Peyer's patch (tissue), 4 donors: ENCODE results near the gene CWF19L1.
"Not testable (repeated sequence)": the region's sequence is repeated elsewhere in the genome, so short reads cannot be mapped to it uniquely, and the experiment has no call there.

ENCODE experiments used
- POLR2A ChIP-seq, 2 donors: fragments of 450-650 bp; IDR thresholded peaks; one replicate each; pipeline ENCODE4 v1.5.1; 2017; ENCODE audit warnings: antibody characterized with exemption in 2 of 2, mild to moderate bottlenecking in 2 of 2, moderate library complexity in 2 of 2
- TF ChIP-seq, protein P1 (sequence below), 6 experiments: fragments of 450-650 bp in 4 of 6; fragments of 200-600 bp in 2 of 6; sonication (generic) in 1 of 6; IDR thresholded peaks; one replicate each; pipeline ENCODE4 v1.5.1; 2017 to 2019; ENCODE audit warnings: antibody characterized with exemption in 6 of 6, mild to moderate bottlenecking in 3 of 6, moderate library complexity in 1 of 6

- TF ChIP-seq, protein P1, sequence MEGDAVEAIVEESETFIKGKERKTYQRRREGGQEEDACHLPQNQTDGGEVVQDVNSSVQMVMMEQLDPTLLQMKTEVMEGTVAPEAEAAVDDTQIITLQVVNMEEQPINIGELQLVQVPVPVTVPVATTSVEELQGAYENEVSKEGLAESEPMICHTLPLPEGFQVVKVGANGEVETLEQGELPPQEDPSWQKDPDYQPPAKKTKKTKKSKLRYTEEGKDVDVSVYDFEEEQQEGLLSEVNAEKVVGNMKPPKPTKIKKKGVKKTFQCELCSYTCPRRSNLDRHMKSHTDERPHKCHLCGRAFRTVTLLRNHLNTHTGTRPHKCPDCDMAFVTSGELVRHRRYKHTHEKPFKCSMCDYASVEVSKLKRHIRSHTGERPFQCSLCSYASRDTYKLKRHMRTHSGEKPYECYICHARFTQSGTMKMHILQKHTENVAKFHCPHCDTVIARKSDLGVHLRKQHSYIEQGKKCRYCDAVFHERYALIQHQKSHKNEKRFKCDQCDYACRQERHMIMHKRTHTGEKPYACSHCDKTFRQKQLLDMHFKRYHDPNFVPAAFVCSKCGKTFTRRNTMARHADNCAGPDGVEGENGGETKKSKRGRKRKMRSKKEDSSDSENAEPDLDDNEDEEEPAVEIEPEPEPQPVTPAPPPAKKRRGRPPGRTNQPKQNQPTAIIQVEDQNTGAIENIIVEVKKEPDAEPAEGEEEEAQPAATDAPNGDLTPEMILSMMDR (IDR thresholded peaks at IDR 0.05): not testable (repeated sequence)
- not testable (repeated sequence) for TF ChIP-seq POLR2A (IDR thresholded peaks at IDR 0.05)
These were observed 24.9 kb upstream of the CWF19L1 start for GRCh38 chr10:100292300-100292699.
